NCI-H446 (cell line): Measurements from ENCODE around the gene TEAD1.
A peak's percentile ranks its signal among the peaks of the same experiment; 100 is the strongest.

Experiments used
- DNase-seq, 2 experiments: peaks; one replicate each; lab custom pipeline; 2025; lab: John Stamatoyannopoulos, UW

The TEAD1 gene

DNA sequence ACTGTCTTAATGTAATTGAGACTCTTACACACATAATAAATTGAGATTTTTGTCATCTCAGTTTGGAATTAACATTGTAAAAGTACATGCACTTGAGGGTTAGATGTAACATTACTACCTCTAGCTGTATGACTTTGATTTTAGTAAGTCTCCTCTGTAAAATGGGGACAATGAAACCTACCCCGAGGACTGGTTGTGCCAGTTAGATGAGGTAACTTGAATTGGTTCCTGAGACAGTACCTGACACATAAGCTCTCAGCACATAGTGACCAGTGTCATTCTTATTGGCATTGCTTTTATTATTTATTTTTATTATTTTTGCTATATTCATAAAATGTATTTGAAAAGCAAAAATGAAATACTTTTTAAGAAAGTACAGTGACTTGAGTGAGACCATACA is 114.8 kb downstream of the TEAD1 start:
- DNase-seq, result no peak

DNA sequence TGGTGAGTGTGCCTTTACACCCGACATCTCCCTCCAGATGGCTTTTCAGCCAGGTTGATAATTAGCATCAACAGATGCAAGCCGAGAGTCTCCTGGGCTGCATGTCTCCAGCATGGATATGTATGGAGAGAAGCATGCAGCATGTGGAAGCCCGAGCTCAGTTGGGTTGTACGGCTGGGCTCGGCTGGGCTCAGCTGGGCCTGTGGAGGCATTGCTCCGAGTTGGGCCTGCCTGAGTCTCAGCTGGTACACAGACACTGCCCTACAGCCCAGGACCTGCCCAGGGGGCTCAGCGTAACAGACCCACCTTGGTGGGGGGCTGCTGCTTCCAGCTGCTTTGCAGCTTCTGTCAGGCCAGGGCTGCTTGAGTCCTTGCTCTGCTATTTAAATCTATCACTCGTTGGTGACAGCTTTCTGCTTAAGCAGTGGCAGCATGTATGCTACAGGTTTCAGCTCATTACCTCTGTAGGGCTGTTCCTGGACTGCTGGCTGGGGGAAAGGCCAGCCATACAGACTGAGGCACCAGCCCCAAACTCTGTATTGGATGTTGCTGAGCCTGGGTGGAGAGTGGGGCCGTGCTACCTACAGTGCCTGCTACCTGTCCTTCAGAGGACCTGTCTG is 115.5 kb downstream of the TEAD1 start:
- DNase-seq, result peak in 1 of 2 experiments; percentile 19

DNA sequence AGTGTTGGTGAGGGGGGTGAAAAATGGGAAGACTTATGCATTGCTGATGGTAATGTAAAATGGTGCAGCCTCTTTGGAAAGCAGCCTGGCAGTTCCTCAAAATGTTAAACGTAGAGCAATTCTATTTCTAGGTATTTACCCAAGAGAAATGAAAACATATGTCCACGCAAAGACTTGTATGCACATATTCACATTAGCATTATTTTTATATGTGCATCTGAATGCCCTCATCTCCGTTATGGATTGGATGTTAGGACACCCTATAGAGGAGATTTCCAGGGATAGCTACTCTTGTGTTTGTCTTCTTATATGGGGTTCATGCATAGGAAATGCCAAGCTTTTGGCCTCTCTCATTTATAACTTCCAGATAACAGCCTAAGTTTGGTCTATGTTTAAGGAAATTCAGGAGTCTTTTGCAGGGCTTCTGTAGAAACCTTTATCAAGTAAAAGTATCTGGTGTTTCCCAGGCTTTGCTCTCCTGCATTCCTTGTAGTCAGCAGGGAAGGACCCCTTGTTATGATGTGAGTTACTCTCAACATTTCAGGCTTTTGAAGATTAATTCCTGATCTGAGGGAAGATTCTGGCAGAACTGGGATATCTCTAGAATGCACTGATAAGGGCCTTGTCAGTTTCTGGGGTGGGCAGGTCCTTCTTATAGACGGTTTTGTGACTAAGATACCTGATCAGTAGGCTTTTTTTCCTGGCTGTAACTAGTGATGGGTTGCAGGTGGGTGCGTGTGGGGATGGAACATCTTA is 116.8 kb downstream of the TEAD1 start:
- DNase-seq, result no peak

DNA sequence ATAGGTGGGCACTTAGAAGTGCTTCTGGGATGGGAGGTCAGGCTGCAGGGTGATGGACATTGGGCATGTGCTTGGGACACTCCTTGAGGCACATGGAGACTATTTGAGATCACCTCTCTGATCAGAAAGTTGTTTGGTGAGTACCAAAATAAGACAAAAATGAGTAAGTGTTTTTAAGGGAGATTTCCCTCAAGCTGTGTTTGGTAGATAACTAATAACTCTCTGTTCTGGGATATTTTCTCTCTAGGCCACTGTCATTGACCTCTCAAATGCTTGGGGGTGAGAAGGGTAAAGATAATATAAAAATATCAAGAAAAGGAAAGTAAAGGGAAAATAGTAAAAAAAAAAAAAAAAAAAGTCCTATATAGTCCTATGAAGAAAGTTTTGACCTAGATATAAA is 117.8 kb downstream of the TEAD1 start:
- no peak for DNase-seq

DNA sequence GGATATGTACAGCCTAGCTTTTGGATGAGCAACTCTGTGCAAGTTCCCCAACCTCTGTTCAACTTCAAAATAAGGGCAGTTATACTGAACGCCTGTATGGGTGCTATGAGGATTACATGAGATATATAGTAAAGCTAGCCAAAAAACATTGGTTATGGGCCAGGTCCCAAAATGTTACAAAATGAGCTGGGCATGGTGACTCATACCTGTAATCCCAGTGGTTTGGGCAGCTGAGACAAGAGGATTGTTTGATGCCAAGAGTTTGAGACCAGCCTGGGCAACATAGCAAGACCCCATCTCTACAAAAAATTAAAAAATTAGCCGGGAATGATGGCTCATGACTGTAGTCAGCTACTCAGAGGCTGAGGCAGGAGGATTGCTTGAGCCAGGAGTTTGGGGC is 118.4 kb downstream of the TEAD1 start:
- DNase-seq, result peak in 1 of 2 experiments; percentile 42

DNA sequence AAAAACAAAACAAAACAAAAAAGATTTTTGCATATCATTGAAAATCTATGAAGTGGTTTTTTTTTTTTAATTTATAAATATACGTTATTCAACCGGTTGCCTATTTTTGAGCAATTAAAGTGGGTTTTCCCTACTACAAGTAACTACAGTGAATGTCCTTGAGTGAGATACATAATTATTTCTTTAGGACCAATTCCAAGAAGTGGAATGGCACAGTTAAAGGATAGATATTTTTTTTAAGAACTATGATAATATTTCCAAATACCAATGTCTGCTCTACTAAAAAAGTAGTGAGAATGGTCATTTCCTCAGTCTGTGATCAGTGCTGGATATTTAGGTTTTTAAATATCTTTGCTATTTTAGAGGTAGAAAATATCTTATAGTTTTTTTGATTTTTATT is 118.8 kb downstream of the TEAD1 start:
- no peak for DNase-seq

DNA sequence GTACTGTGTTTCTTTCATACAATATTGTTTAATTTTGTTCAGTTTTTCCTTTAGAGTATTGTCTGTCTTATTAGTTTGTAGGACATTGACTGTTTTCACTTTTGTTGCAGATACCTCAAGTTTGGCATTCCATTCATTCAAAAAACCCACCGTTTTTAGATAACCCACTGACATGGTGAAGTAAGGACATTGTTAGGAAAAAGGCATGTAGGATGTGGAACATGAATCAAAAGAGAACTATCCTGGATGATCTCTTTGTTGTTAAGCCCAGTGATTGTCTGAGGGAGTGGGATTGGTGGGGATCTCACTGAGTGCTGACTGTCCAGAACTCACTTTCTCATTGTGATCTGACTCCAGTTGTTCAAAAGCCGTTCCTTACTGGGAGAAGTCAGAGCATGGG is 119.3 kb downstream of the TEAD1 start:
- no peak for DNase-seq

DNA sequence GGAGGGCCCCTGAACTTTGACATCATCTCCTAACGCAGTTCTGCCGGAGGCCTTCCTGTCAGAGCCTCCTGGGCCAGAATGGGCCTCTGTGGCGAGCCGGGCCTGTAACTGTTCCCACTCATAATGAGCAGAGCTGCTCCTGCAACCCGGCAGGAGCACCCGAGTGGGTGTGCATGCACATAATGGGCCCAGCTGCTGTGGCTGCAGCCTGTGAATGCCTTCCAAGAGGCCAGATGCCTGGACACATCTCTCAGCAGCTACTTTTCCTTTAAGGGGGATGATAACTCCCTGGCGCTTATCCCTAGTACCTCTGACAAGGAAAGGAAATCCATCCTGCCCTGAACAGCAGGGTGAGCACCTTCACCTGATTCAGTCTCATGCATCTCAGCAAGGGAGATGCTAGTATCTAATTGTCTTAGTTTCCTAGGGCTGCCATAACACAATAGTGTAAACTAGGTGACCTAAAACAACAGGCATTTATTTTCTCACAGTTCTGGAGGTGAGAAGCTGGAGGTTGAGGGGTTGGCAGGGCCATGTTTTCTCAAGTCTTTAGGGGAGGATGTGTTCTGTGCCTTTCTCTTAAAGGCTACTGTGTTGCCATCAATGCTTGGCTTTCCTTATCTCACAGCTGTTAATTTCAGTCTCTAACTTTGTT is 120.5 kb downstream of the TEAD1 start:
- no peak for DNase-seq

DNA sequence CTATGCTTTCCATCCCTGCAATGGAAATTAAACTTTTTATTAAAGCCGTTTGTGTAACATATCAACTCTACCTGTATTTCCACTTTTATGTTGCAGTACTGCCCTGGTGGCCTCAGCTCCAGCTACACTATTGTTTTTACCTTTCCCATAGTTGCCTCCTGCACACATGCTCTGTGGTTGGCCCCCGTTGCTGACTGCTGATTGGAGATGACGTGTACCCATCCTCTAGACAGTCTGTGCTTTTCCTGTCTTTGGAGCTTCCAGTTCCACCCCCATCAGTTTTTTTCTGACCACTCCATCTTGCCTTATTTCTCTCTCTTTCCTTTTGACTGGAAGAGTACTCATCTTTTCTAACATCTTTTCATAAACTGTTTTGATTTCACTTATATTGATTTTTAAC is 123.8 kb downstream of the TEAD1 start:
- no peak for DNase-seq

DNA sequence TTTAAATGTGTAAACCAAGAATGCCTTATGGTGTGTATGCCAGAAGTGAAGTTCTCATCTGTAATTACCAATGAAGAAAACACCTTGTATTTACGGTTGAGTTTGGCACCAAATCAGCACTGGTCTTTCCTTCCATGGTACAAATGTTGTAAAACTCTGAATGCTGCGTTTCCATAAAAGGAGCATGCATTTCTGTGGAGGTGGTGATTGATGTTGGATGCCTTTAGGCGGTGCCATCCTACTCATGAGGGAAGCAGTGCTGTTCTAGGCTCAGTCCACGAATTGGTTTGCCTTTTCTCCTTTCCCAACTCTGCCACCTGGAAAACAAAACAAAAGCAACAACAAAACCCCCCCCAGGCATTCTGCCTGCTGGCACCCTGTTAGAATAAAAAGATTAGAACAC is 124.4 kb downstream of the TEAD1 start:
- no peak for DNase-seq

DNA sequence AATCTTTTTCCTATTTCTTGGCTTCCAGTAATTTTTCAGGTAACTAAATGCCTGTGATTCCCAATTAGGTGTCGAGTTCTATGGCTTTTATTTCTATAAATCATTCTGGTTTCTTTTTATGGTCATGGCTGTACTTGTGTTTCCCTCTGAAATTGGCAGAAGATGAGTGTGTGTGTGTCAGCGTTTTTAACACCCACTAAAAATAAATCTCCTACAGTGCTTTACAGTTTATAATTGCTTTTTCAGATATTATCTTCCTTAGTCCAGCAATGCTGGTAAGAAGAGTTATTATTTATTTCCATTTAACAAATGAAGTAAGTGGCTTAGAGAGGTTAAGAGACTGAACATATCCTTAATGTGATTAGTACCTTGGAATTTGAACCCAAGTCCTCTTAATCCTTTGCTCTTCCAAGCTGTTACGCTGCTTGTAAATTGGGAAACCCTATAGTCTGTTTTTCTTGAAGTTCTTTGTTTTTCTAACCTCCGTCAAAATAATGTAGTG is 125.2 kb downstream of the TEAD1 start:
- DNase-seq, result no peak

DNA sequence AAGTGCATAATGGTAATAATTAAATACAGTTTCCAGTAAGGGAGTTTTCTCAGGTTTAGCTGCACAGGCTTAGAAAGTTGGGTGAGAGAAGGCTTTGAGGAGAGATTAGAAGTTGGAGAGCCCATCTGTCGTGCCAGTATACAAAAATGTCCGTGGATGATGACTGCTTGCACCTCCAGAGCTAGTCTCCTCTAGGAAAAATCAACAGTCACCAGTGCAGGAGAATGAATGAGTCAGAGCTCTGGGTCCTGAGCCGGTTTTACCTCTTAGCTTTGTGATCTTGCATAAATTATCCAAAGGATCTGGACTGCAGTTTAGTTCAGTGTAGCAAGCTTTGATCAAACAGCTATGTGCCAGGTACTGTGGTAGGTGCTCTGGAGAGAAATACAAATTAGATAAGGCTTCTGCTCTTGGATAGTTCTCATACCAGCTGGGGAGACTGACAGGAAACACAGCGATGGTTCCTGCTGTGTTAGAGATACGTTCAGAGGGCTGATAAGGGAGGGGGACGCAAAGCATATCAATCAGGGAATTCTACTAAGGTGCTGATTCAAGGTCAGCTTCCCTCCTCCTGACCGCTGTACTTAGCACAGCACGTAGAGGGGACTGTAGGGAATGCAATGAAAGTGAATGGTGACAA is 125.9 kb downstream of the TEAD1 start:
- DNase-seq, result peak in 1 of 2 experiments; percentile 31

DNA sequence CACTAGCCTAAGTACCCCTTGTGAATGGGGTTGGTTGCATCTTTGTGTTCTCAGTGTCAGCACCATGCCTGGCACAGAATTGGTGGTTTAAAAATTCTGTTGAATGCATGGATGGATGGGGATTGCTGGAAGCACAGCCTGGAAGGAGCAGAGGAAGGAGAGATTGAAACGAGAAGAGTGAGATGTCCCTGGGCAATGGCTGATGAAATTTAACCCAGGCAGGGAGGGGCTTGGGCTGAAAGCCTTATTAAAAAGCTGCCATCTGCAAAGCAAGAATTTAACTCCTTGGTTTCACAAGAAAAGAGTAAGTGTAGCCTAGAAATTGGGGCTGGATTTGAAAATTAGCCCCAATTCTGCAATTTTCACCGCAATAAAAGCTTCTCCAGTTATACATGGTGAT is 126.7 kb downstream of the TEAD1 start:
- DNase-seq, result no peak

DNA sequence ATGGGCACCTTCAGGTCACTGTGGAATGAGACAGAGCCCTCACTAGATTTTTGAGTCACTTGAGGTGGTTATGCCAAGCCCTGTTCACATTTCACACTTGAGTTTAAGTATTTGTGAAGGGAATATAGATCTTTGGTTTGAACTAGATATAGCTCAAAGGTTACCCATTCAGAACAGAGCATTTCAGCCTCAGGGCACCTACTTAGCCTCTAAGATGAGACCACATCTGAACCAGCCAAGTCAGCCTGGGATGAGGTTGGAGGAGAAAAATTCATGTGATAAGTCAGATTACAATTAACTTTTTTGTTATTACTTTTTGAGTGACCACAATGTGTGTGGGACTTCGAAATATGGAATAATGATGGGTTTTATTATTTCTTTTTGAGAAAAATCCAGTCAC is 127.8 kb downstream of the TEAD1 start:
- DNase-seq, result no peak

DNA sequence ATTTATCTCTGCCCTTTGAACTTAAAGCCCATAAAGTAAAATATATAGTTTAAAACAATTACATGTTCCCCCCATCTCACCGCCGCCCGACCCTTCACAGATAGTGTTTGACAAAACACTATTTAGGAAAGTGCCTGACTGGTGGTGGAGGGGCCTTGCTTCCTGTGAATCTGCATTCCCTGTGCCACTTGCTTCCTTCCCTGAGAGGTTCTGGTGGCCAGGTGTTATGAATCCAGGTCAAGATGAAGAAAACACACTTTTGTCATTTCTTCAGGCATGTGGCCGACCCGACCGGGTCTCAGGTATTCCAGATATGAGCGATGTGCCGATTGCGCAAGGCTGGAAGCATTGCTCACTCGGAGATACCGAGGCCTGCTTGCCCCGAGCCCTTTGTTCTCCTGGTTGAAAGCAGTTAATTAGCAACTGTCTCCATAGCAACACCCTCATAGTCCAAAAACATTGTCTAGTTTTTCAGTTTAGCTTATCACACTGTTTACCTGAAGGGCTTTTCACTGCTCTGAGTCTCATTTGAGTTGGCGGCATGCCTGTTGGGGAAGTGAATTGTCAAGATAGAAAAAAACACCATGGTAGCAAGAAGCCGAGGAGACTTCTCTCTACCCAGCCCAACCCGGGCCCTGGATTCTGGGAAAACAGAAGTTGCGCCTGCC is 128.3 kb downstream of the TEAD1 start:
- DNase-seq, result no peak

DNA sequence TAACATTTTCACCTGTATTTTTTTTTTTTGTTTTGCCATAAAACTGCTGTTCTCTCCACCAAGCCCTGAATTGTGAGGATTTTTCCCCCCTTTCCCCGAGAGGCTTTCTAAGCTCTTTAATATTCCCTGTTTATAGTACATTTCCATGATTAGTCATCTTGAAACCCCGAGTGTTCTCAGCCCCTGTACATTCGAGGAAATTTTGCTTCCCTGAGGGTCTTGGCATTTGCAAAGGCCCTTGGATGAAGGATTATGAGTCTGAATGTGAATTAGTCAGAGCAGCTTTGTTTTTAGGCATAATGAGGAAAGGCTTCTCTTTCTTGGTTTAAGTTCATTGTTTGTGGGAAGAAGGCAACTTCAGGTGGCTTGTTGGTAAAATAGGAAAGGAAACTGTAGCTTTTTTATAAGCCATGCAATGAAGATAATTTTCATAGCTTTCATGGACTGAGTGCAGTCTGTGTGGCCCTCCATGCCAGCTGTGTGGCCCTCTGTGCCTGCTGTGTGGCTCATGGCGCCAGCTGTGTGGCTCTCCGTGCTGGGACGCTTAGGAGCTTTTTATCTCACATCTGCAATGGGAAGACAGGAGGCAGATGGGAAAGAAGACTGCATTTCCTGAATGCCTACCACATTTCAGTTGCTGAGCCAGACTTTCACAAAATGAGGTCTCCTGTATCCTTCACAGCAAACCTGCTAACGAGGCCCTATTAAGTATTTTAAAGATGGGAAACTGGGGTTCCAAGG is 129.0 kb downstream of the TEAD1 start:
- DNase-seq, result no peak

DNA sequence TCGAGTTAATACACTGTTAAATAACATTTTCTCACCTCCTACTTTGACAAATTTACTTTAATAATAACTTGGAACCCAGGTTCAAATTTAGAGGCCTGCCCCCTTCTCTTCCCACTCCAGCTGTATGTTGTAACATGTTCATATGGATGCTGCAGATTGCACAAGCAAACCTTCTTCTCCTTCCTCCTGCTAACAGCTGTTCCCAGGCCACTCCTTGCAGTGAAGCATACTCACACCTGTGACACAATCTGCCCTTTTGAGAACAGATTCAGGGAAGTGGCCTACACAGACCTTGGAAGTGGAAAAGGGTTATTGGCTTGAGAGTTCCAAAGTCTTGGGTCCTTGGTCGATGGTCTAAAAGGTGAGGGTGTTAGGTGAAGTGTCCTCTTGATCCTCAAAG is 131.9 kb downstream of the TEAD1 start:
- no peak for DNase-seq

DNA sequence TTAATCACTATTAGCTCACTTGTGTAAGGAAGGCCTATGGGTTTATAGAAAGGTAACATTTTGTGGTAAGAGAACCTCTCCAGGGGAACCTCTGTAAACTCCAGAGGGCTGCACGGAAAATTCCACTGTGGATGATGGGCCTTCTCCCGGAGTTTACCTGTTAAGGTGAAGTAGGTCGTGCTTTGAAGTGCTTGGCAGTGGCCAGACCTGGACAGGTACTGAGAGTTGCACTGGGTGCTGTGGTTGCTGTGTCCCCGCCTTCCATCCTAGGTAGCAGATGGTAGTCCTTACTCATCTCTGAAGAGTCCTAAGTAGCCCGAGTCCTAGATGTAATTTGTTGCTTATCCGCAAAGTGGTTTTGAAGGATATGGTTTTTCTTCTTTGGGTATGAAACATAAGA is 133.4 kb downstream of the TEAD1 start:
- DNase-seq, result no peak

DNA sequence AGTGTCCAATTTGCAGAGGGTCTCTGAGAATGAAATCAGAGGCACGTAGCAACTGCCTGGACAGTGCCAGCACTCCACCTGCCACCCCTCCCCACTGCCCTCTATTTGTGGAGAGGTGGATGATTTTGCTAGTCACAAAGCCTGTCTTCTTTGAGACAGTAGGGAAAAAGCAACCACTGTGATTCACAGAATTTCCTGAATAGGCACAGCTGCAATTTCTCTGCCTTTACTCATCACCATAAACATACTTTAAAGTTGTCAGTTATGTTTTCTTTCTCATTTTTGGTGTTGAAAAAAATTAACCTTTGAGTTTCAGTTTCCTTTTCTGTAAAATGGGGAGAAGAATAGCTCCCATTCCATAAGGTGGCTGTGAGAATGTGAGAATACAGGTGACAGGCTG is 134.3 kb downstream of the TEAD1 start:
- no peak for DNase-seq

DNA sequence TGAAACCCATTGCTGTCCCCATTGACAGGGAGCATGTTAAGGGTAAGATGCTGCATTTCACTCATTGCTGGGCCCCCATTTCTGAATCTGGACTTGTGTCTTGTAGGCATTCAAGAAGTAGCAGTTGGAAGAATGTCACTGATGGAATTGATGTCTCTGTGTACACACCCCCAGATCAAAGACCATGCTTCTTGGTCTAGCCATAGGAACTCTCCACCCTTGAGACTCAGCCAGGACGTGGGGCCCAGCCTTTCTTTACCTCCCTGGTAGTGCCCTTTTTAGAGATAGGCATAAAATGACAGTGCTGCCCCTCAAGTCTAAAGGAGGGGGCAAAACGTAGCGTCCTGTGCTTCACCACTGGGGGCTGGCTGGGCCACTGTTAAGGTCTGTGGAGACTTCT is 135.1 kb downstream of the TEAD1 start:
- no peak for DNase-seq

DNA sequence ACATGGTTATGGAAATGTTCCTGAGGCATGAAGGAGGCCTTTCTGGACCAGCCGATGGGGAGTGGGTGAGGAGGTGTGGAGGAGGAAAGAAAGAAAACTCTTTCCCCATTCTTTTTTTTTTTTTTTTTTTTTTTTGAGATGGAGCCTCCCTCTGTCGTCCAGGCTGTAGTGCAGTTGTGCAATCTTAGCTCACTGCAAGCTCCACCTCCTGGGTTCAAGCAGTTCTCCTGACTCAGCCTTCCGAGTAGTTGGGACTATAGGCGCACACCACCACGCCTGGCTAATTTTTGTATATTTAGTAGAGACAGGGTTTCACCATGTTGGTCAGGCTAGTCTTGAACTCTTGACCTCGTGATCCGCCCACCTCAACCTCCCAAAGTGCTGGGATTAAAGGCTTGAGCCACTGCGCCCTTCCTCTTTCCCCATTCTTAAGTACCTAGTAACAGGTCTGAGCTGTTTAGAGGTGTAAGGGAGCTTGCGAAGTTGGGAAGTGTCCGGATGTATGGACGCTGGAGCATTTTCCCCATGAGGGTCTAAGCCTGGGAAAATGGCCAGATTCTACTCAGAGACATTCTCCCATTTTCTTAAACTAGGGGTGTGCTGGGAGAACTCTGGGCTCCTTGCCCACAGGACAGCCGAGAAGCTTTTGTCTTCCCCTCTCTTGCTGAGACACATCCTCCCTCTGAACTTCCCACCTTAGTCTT is 135.8 kb downstream of the TEAD1 start:
- no peak for DNase-seq
